Body of pancreas (tissue), 4 donors: ENCODE data around the gene KANK4. TPM values are rescaled to one million over a fixed set of nuclear protein-coding genes. Genes with fewer than 3 reads are reported as not detected.

ENCODE experiments used
- ATAC-seq: fragments of 150-250 bp; one replicate; pipeline ENCODE4 v1.9.1; 2016
- DNase-seq, 4 donors: peaks; one replicate each; pipeline ENCODE4 v3.0.0-alpha.2; 2019
- H3K27ac ChIP-seq, 4 donors: fragments of 200-600 bp; sonication (generic); 1 replicate in 3 of 4; 2 replicates in 1 of 4; pipeline versions ENCODE4 v1.5.1 to v1.6.1; 2016 to 2019; ENCODE audit warnings: mild to moderate bottlenecking in 1 of 4, mixed read lengths in 1 of 4, moderate library complexity in 1 of 4
- H3K27me3 ChIP-seq, 2 donors: fragments of 200-600 bp; sonication (generic); one replicate each; pipeline ENCODE4 v1.6.0; 2016; ENCODE audit warnings: mild to moderate bottlenecking in 1 of 2
- H3K36me3 ChIP-seq, 2 donors: fragments of 200-600 bp; sonication (generic); replicated peaks in 1 of 2; 2 replicates each; pipeline ENCODE4 v1.5.1; 2016; ENCODE audit warnings: low read depth in 2 of 2; ENCODE audit not compliant: insufficient read depth in 1 of 2
- H3K4me1 ChIP-seq: fragments of 200-600 bp; sonication (generic); one replicate; pipeline ENCODE4 v1.6.0; 2016
- H3K4me3 ChIP-seq, 2 donors: fragments of 200-600 bp; sonication (generic); 1 replicate in 1 of 2; 2 replicates in 1 of 2; pipeline ENCODE4 v1.5.1; 2016 to 2019
- H3K9me3 ChIP-seq, 3 donors: fragments of 200-600 bp; sonication (generic); 1 replicate in 2 of 3; 2 replicates in 1 of 3; pipeline ENCODE4 v1.5.1; 2016
- POLR2A ChIP-seq, 3 donors: fragments of 450-650 bp; IDR thresholded peaks; one replicate each; pipeline ENCODE4 v1.6.1; 2016; ENCODE audit warnings: antibody characterized with exemption in 3 of 3, mild to moderate bottlenecking in 2 of 3
- WGBS, 2 donors: methylation state at CpG; one replicate each; pipeline ENCODE4 v1.1.5; 2017; 5-methylcytosine and 5-hydroxymethylcytosine counted together
- intact Hi-C: fragments of 100-400 bp; cut with DNase I; formaldehyde crosslinking; loops from one replicate; pipeline ENCODE4 v1.15.1; 2023
- total RNA-seq, 2 donors: library from RNA; depleted of rRNA; stranded (reverse); fragments of >200 nt; gene quantifications; one replicate each; pipeline ENCODE4 v1.1.0, GENCODE V29; 2016
- TF ChIP-seq, protein P1 (sequence below), 7 experiments: fragments of 450-650 bp in 4 of 7; fragments of 200-600 bp in 3 of 7; sonication (generic) in 3 of 7; IDR thresholded peaks; one replicate each; pipeline ENCODE4 v1.5.1; 2016 to 2019; ENCODE audit warnings: antibody characterized with exemption in 7 of 7

KANK4 gene
- total RNA-seq, 2 donors from 2014 or later: 9.1 to 23.7 TPM

DNA sequence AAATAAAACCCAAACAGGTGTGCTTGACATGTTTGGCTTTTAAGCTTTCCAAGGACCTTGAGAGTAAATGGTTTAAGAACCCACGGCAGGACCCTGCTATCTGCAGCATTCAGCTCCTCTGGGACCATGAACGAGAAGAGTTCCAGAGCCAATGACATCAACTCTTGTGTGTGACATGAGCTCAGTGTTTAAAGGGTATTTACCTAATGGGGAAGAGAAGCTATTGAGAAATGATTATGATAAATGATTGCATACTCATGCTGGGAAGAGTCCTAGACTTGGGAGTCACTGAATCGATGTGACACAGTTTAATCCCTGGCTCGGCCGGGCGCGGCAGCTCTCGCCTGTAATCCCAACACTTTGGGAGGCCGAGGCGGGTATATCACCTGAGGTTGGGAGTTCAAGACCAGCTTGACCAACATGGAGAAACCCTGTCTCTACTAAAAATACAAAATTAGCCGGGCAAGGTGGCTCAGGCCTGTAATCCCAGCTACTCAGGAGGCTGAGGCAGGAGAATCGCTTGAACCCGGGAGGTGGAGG, 55.4 kb downstream of the KANK4 start:
- H3K9me3 ChIP-seq: no peaks in the 10 kb centered on the region
- peaks cover 34% of the 10 kb centered on the region for H3K4me1 ChIP-seq
- TF ChIP-seq, protein P1, sequence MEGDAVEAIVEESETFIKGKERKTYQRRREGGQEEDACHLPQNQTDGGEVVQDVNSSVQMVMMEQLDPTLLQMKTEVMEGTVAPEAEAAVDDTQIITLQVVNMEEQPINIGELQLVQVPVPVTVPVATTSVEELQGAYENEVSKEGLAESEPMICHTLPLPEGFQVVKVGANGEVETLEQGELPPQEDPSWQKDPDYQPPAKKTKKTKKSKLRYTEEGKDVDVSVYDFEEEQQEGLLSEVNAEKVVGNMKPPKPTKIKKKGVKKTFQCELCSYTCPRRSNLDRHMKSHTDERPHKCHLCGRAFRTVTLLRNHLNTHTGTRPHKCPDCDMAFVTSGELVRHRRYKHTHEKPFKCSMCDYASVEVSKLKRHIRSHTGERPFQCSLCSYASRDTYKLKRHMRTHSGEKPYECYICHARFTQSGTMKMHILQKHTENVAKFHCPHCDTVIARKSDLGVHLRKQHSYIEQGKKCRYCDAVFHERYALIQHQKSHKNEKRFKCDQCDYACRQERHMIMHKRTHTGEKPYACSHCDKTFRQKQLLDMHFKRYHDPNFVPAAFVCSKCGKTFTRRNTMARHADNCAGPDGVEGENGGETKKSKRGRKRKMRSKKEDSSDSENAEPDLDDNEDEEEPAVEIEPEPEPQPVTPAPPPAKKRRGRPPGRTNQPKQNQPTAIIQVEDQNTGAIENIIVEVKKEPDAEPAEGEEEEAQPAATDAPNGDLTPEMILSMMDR (IDR thresholded peaks at IDR 0.05): no peak
- TF ChIP-seq POLR2A (IDR thresholded peaks at IDR 0.05): peak in 2 of 3 donors; percentile 11 to 31

DNA sequence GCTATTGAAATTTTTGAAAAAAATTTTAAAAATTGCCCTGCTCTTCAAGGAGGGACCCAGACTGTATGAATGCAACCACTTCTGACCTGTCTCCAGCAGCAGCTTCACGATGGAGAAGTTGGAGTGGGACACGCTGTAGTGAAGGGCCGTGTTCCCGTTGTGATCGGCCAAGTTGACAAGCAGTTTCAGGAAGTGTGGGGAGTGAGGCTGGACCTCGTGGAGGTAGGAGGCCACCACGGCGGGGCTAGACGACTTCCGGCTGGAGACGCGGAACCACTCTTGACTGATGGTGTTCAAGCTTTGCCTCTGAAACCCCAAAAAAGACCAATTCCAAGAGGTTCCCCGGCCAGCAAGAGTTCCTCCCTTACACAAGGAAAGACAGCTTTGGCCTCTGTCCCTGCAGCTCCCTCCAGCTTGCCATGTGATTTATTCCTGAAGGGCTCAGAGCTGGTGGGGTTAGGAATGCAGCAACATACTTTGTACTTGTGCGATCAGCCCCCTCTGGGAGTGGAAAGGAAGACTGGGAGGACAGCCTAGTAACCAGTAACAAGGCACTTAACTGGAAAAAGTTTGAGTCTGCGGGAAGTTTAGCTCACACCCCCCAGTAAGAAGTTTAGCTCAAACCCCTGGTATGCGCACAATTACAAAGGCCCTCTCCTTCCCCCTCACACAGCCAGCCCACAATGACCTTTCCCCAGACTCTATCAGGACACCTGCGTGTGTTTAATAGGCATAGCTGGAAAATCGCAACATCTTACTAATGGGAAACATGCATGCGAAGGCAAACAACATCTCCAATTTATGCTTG, 56.0 kb downstream of the KANK4 start:
- Histone ChIP-seq H3K27me3 (no peaks in the 10 kb centered on the region), H3K27ac (peak overlapping the region; percentile 69 to 83 (median 76)), H3K4me1 (peaks cover 28% of the 10 kb centered on the region), H3K9me3 (no peaks in the 10 kb centered on the region), H3K36me3 (no peaks in the 10 kb centered on the region), H3K4me3 (no peak overlapping the region)
- TF ChIP-seq POLR2A (IDR thresholded peaks at IDR 0.05): peak in 1 of 3 donors; percentile 12
- TF ChIP-seq, protein P1 (IDR thresholded peaks at IDR 0.05): no peak
- DNase-seq (peak in 1 of 4 donors; percentile 39), ATAC-seq (peak; percentile 1)
- intact Hi-C loops: no loop called here
- WGBS, 2 donors: 42% methylated on average over 13 to 19 of the region's 19 CpGs

More for the DNA sequence above, 55.4 kb downstream of the KANK4 start:
- no peak overlapping the region for H3K4me3 ChIP-seq
- intact Hi-C loops: no loop called here
- no peaks in the 10 kb centered on the region for H3K27me3 ChIP-seq
- ATAC-seq: peak; percentile 91
- peak; percentile 46 to 88 (median 66) for DNase-seq
- no peaks in the 10 kb centered on the region for H3K36me3 ChIP-seq
- WGBS, 2 donors: 35 to 51% methylated on average over 13 of the region's 13 CpGs
- H3K27ac ChIP-seq: peak overlapping the region; percentile 71 to 83 (median 80)

DNA sequence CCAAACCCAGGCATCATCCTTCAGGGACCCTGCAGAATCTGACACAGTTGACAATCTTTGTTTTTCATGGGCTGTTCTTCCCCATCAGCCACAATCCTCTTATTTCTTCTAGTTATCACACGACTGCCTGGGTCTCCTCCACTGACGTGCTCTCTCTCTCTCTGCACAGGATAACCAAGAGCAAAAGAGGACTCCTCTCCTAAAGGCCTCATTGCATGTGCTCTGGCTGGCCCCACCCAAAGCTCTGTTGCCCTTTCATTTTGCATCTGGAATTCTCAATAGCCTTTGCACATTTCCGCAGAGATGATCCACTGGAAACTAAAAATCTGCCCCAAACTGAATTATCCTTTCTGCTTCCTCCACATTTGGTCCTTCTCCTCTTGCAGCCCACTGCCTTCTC, 58.5 kb downstream of the KANK4 start:
- H3K36me3 ChIP-seq: no peaks in the 10 kb centered on the region
- ATAC-seq: no peak
- no peak for DNase-seq
- WGBS, 2 donors: 90 to 92% methylated on average over 3 of the region's 3 CpGs
- TF ChIP-seq POLR2A (IDR thresholded peaks at IDR 0.05): no peak
- TF ChIP-seq, protein P1 (IDR thresholded peaks at IDR 0.05): no peak
- intact Hi-C loops: no loop called here
- H3K27ac ChIP-seq: no peak overlapping the region
- no peak overlapping the region for H3K4me3 ChIP-seq
- no peaks in the 10 kb centered on the region for H3K27me3 ChIP-seq
- peaks cover 18% of the 10 kb centered on the region for H3K4me1 ChIP-seq
- no peaks in the 10 kb centered on the region for H3K9me3 ChIP-seq

DNA sequence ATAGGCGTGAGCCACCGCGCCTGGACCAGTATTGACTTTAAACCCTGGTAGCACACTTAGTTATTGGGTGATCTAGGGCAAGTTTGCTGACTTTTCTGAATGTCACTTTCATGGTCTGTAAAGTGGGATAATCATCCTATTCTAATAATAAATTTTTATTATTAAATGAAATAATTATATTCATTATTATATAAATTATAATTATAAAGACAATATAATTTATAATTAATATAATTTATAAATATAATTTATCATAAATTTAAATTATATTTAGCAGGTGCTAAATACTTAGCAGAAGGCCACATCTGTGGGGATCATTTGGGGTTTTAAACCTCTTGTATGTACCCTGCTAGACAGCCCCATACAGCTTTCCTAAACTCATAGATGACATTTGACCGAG, 59.7 kb downstream of the KANK4 start:
- Histone ChIP-seq H3K36me3 (no peaks in the 10 kb centered on the region), H3K9me3 (no peaks in the 10 kb centered on the region), H3K4me1 (peaks cover 18% of the 10 kb centered on the region), H3K27ac (no peak overlapping the region), H3K4me3 (no peak overlapping the region), H3K27me3 (no peaks in the 10 kb centered on the region)
- intact Hi-C loops: no loop called here
- TF ChIP-seq, protein P1 (IDR thresholded peaks at IDR 0.05): no peak
- no peak for TF ChIP-seq POLR2A (IDR thresholded peaks at IDR 0.05)
- WGBS, 2 donors: 97 to 98% methylated on average over 4 of the region's 4 CpGs
- no peak for ATAC-seq
- DNase-seq: no peak
